ENCODE results near the gene C2CD4A. TPM values are rescaled to one million over a fixed set of nuclear protein-coding genes. Genes with fewer than 3 reads are reported as not detected.

C2CD4A gene
- total and polyA plus RNA-seq, 9 of the 15 experiments (the other 6 are each of a cell fraction or from before 2014, with no cell fraction given) = not detected

- TF ChIP-seq ZNF79 (CRISPR knock-in tag; IDR thresholded peaks at IDR 0.05; ENCODE audit: low read depth) = no peak
- TF ChIP-seq ELF2 (CRISPR knock-in tag; IDR thresholded peaks at IDR 0.05) = no peak
- TF ChIP-seq ZNF134 (CRISPR knock-in tag; conservative IDR thresholded peaks at IDR 0.05) = peak; percentile 40; the same call in 1 of the 2 replicates
- TF ChIP-seq GABPB2 (CRISPR knock-in tag; conservative IDR thresholded peaks at IDR 0.05) = no peak
- TF ChIP-seq NFE2 (IDR thresholded peaks at IDR 0.05; ENCODE audit: low read depth) = no peak
- TF ChIP-seq NFYB (IDR thresholded peaks at IDR 0.05; ENCODE audit: extremely low read depth, insufficient read length) = no peak
- TF ChIP-seq NUFIP1 (IDR thresholded peaks at IDR 0.05; ENCODE audit: partially characterized antibody) = no peak
- peak; percentile 84 for TF ChIP-seq RBBP5 (IDR thresholded peaks at IDR 0.05; ENCODE audit: borderline replicate concordance, insufficient read depth, low read length, poor library complexity, severe bottlenecking)
- no peak for TF ChIP-seq ZNF561 (CRISPR knock-in tag; conservative IDR thresholded peaks at IDR 0.05)
- peak; percentile 39; the same call in 1 of the 2 replicates for TF ChIP-seq CHD2 (IDR thresholded peaks at IDR 0.05; ENCODE audit: low read depth, low read length)
- TF ChIP-seq ZNF184 (CRISPR knock-in tag; IDR thresholded peaks at IDR 0.05) = no peak
- TF ChIP-seq E2F6 (IDR thresholded peaks at IDR 0.05; ENCODE audit: borderline replicate concordance in 1 of 2, extremely low read depth in 1 of 2, insufficient read depth in 1 of 2, insufficient read length in 1 of 2, low read depth in 1 of 2, low read length in 1 of 2, poor library complexity in 1 of 2, severe bottlenecking in 1 of 2) = peak; percentile 75 to 91
- TF ChIP-seq BMI1 (IDR thresholded peaks at IDR 0.05; ENCODE audit: low read length) = no peak
- TF ChIP-seq MYNN (IDR thresholded peaks at IDR 0.05) = 0 out of 2 replicates have a peak, but pooled peaks have one; percentile 23
- TF ChIP-seq MYNN (CRISPR knock-in tag; IDR thresholded peaks at IDR 0.05) = no peak
- TF ChIP-seq MBD1 (CRISPR knock-in tag; IDR thresholded peaks at IDR 0.05) = no peak
- 0 out of 2 replicates have a peak, but pooled peaks have one; percentile 27 for TF ChIP-seq SMARCE1 (IDR thresholded peaks at IDR 0.05)
- no peak for TF ChIP-seq ZNF740 (CRISPR knock-in tag; IDR thresholded peaks at IDR 0.05)
- TF ChIP-seq ZNF740 (tag; IDR thresholded peaks at IDR 0.05) = no peak
- TF ChIP-seq RBM39 (optimal IDR thresholded peaks at IDR 0.05; ENCODE audit: low read depth, low read length) = no peak
- no peak for TF ChIP-seq LEF1 (IDR thresholded peaks at IDR 0.05)
- no peak for TF ChIP-seq PRPF4 (IDR thresholded peaks at IDR 0.05; ENCODE audit: insufficient read depth, low read depth, low read length, poor library complexity, severe bottlenecking)
- TF ChIP-seq ZNF174 (CRISPR knock-in tag; IDR thresholded peaks at IDR 0.05) = no peak
- no peak for TF ChIP-seq ARNT (IDR thresholded peaks at IDR 0.05)
- no peak for TF ChIP-seq ZNF224 (CRISPR knock-in tag; IDR thresholded peaks at IDR 0.05)
- TF ChIP-seq CHCHD3 (CRISPR knock-in tag; IDR thresholded peaks at IDR 0.05) = no peak
- TF ChIP-seq ETS2 (tag; IDR thresholded peaks at IDR 0.05; ENCODE audit: borderline replicate concordance, poor library complexity, severe bottlenecking) = no peak
- TF ChIP-seq DACH1 (IDR thresholded peaks at IDR 0.05; ENCODE audit: partially characterized antibody) = peak; percentile 95
Observed at GRCh38 chr15:62060113-62060895, 6.5 kb upstream of the C2CD4A start, which contains the start of gene VPS13C (continued).

Data from K562 (cell line).